Stomach (tissue), 9 donors: ENCODE results near the gene CHCHD1. TPM values are rescaled to one million over a fixed set of nuclear protein-coding genes. Genes with fewer than 3 reads are reported as not detected.

Source experiments
- DNase-seq, 2 donors: peaks; one replicate each; pipeline versions ENCODE4 v3.0.0 to v3.0.0-alpha.2; 2013 to 2019
- H3K27ac ChIP-seq, 5 donors: fragments of 200-600 bp in 4 of 5; sonication (generic) in 4 of 5; one replicate each; pipeline ENCODE4 v1.5.1; 2013 to 2019; ENCODE audit warnings: mild to moderate bottlenecking in 1 of 5, moderate library complexity in 1 of 5
- H3K27me3 ChIP-seq, 3 donors: fragments of 200-600 bp; sonication (generic); one replicate each; pipeline ENCODE4 v1.5.1; 2017 to 2019; ENCODE audit warnings: mixed run types in 1 of 3
- H3K36me3 ChIP-seq, 4 donors: fragments of 200-600 bp; sonication (generic); 1 replicate in 3 of 4; 2 replicates in 1 of 4; pipeline ENCODE4 v1.5.1; 2016 to 2019
- H3K4me1 ChIP-seq, 4 donors: fragments of 200-600 bp; sonication (generic); one replicate each; pipeline ENCODE4 v1.5.1; 2016 to 2019
- H3K4me3 ChIP-seq, 4 donors: fragments of 200-600 bp; sonication (generic) in 3 of 4; one replicate each; pipeline ENCODE4 v1.5.1; 2016 to 2019; ENCODE audit warnings: mild to moderate bottlenecking in 1 of 4
- H3K9me3 ChIP-seq, 4 donors: fragments of 200-600 bp; sonication (generic); one replicate each; pipeline ENCODE4 v1.5.1; 2016 to 2019
- CTCF ChIP-seq, 7 experiments: fragments of 450-650 bp in 4 of 7; fragments of 200-600 bp in 3 of 7; sonication (generic) in 3 of 7; IDR thresholded peaks; one replicate each; pipeline ENCODE4 v1.5.1; 2016 to 2019; ENCODE audit warnings: antibody characterized with exemption in 7 of 7, control low read depth in 2 of 7, mild to moderate bottlenecking in 1 of 7
- EP300 ChIP-seq: sonication (generic); formaldehyde crosslinking; IDR thresholded peaks from one replicate; pipeline ENCODE4 v1.6.1; 2017; ENCODE audit warnings: antibody characterized with exemption
- POLR2A ChIP-seq, 4 donors: fragments of 450-650 bp; IDR thresholded peaks; one replicate each; pipeline ENCODE4 v1.6.1; 2016; ENCODE audit warnings: antibody characterized with exemption in 4 of 4, control low read depth in 2 of 4, mild to moderate bottlenecking in 1 of 4, moderate library complexity in 1 of 4
- POLR2AphosphoS5 ChIP-seq, 3 donors: sonication (generic); formaldehyde crosslinking; IDR thresholded peaks; one replicate each; pipeline ENCODE4 v1.6.1; 2016; ENCODE audit warnings: antibody characterized with exemption in 3 of 3
- WGBS, 5 donors: extraction: QIAGEN DNeasy Blood & Tissue Kit in 3 of 5; methylation state at CpG; one replicate each; pipeline versions ENCODE4 v1.1.5 to v1.1.7; 2013 to 2018; 5-methylcytosine and 5-hydroxymethylcytosine counted together
- intact Hi-C: fragments of 100-400 bp; cut with DNase I; formaldehyde crosslinking; loops from one replicate; pipeline ENCODE4 v1.15.1; 2023; ENCODE audit warnings: low total_unique reads
- polyA plus RNA-seq, 3 donors: library from polyadenylated mRNA; stranded (reverse); fragments of 200-250 nt; gene quantifications; one replicate each; pipeline ENCODE4 v1.2.3, GENCODE V29; 2013
- total RNA-seq, 5 donors: library from RNA; depleted of rRNA; stranded (reverse); fragments of >200 nt; gene quantifications; one replicate each; pipeline versions ENCODE4 v1.1.0 to v1.2.3, GENCODE V29; 2014 to 2016
- donor health status: healthy with polysubstance abuse.
- donor health status: Bipolar disorder and iron deficiency.
- donor health status: healthy.

Gene CHCHD1
- total and polyA plus RNA-seq, 8 donors: 1.3 to 81.6 (median 38.8) TPM

GRCh38 chr10:73768881-73769280 lies 13.0 kb upstream of the CHCHD1 start:
- 72 to 84% (median 75%) methylated on average over 11 of the region's 11 CpGs for WGBS, 5 donors
- peaks cover 71 to 77% (median 76%) of the 10 kb centered on the region in 4 donors for H3K36me3 ChIP-seq
- H3K4me3 ChIP-seq: no peak overlapping the region
- H3K9me3 ChIP-seq: no peaks in the 10 kb centered on the region
- H3K27ac ChIP-seq: no peak overlapping the region
- H3K27me3 ChIP-seq: no peaks in the 10 kb centered on the region
- TF ChIP-seq CTCF (IDR thresholded peaks at IDR 0.05): no peak
- no peak for TF ChIP-seq EP300
- TF ChIP-seq POLR2A (IDR thresholded peaks at IDR 0.05): no peak
- TF ChIP-seq POLR2AphosphoS5 (IDR thresholded peaks at IDR 0.05): no peak
- H3K4me1 ChIP-seq: peaks cover 8 to 21% (median 16%) of the 10 kb centered on the region in 4 donors
- peak in 1 of 2 donors; percentile 52 for DNase-seq
- intact Hi-C loops: no loop called here

GRCh38 chr10:73769396-73769795 lies 12.5 kb upstream of the CHCHD1 start:
- no peak for TF ChIP-seq CTCF (IDR thresholded peaks at IDR 0.05)
- no peak for TF ChIP-seq POLR2A (IDR thresholded peaks at IDR 0.05)
- TF ChIP-seq POLR2AphosphoS5 (IDR thresholded peaks at IDR 0.05): no peak
- TF ChIP-seq EP300: no peak
- DNase-seq: no peak
- 91 to 95% (median 91%) methylated on average over 5 of the region's 5 CpGs for WGBS, 5 donors
- no peak overlapping the region for H3K27ac ChIP-seq
- peaks cover 67 to 72% (median 71%) of the 10 kb centered on the region in 4 donors for H3K36me3 ChIP-seq
- no peaks in the 10 kb centered on the region for H3K27me3 ChIP-seq
- intact Hi-C loops: no loop called here
- peaks cover 13 to 26% (median 22%) of the 10 kb centered on the region in 4 donors for H3K4me1 ChIP-seq
- H3K9me3 ChIP-seq: no peaks in the 10 kb centered on the region
- no peak overlapping the region for H3K4me3 ChIP-seq

GRCh38 chr10:73771722-73772280 lies 10.0 kb upstream of the CHCHD1 start:
- TF ChIP-seq EP300: no peak
- TF ChIP-seq POLR2A (IDR thresholded peaks at IDR 0.05): no peak
- no peak for TF ChIP-seq POLR2AphosphoS5 (IDR thresholded peaks at IDR 0.05)
- peak in 1 of 7 experiments; percentile 6 for TF ChIP-seq CTCF (IDR thresholded peaks at IDR 0.05)
- H3K4me3 ChIP-seq: peak overlapping the region; percentile 74 to 87 (median 80)
- WGBS, 5 donors: 11 to 23% (median 16%) methylated on average over 16 to 17 of the region's 17 CpGs
- intact Hi-C loops: no loop called here
- peak; percentile 85 to 96 for DNase-seq
- H3K27me3 ChIP-seq: no peaks in the 10 kb centered on the region
- H3K27ac ChIP-seq: peak overlapping the region; percentile 90 to 99 (median 97)
- peaks cover 23 to 41% (median 34%) of the 10 kb centered on the region in 4 donors for H3K4me1 ChIP-seq
- peaks cover 43 to 71% (median 65%) of the 10 kb centered on the region in 4 donors for H3K36me3 ChIP-seq
- H3K9me3 ChIP-seq: no peaks in the 10 kb centered on the region

GRCh38 chr10:73772281-73773151 lies 9.3 kb upstream of the CHCHD1 start:
- no peaks in the 10 kb centered on the region for H3K27me3 ChIP-seq
- 0 to 1% (median 0%) methylated on average over 19 to 101 of the region's 101 CpGs for WGBS, 5 donors
- TF ChIP-seq POLR2A (IDR thresholded peaks at IDR 0.05): peak in 2 of 4 donors; percentile 24 to 33
- TF ChIP-seq CTCF (IDR thresholded peaks at IDR 0.05): no peak
- peak; percentile 86 to 94 (median 89) for TF ChIP-seq POLR2AphosphoS5 (IDR thresholded peaks at IDR 0.05)
- no peak for TF ChIP-seq EP300
- H3K4me3 ChIP-seq: peak overlapping the region; percentile 74 to 87 (median 80)
- H3K4me1 ChIP-seq: peaks cover 23 to 41% (median 34%) of the 10 kb centered on the region in 4 donors
- no peaks in the 10 kb centered on the region for H3K9me3 ChIP-seq
- H3K27ac ChIP-seq: peak overlapping the region; percentile 90 to 99 (median 97)
- peak; percentile 80 to 93 for DNase-seq
- peaks cover 36 to 67% (median 65%) of the 10 kb centered on the region in 4 donors for H3K36me3 ChIP-seq
- intact Hi-C loops: no loop called here
